Osteocyte (in vitro differentiated cells): ENCODE measurements around the gene BSPRY. TPM values are rescaled to one million over a fixed set of nuclear protein-coding genes. Genes with fewer than 3 reads are reported as not detected.

Experiments
- DNase-seq: peaks from one replicate; pipeline ENCODE4 v3.0.0; 2021; ENCODE audit warnings: mixed read lengths; ENCODE audit not compliant: unreplicated experiment; ENCODE audit errors: extremely low spot score
- H3K27ac Mint-ChIP-seq: one replicate; pipeline ENCODE4 v1.8.0; 2021; ENCODE audit warnings: mild to moderate bottlenecking, mixed read lengths; ENCODE audit not compliant: unreplicated experiment
- H3K27me3 Mint-ChIP-seq: one replicate; pipeline ENCODE4 v1.8.0; 2021; ENCODE audit warnings: mixed read lengths; ENCODE audit not compliant: unreplicated experiment
- H3K36me3 Mint-ChIP-seq: one replicate; pipeline ENCODE4 v1.8.0; 2021; ENCODE audit warnings: mixed read lengths; ENCODE audit not compliant: unreplicated experiment
- H3K4me1 Mint-ChIP-seq: one replicate; pipeline ENCODE4 v1.8.0; 2021; ENCODE audit warnings: mixed read lengths; ENCODE audit not compliant: unreplicated experiment
- H3K4me3 Mint-ChIP-seq: one replicate; pipeline ENCODE4 v1.8.0; 2021; ENCODE audit warnings: mild to moderate bottlenecking, moderate library complexity, mixed read lengths; ENCODE audit not compliant: unreplicated experiment
- H3K9me3 Mint-ChIP-seq: one replicate; pipeline ENCODE4 v1.8.0; 2021; ENCODE audit warnings: mixed read lengths; ENCODE audit not compliant: unreplicated experiment
- CTCF ChIP-seq: fragments of 200-600 bp; sonication (generic); IDR thresholded peaks from 2 replicates; pipeline ENCODE4 v1.5.0; 2021; ENCODE audit warnings: antibody characterized with exemption, mild to moderate bottlenecking, moderate library complexity
- long read RNA-seq: library from polyadenylated mRNA; unstranded; transcript quantifications from one replicate; pipeline ENCODE4 v2.0.0, GENCODE V29; 2021
- total RNA-seq: library from RNA; stranded (reverse); gene quantifications from 2 replicates; pipeline ENCODE4 v1.2.1, GENCODE V29; 2021

BSPRY gene
- not detected in 2 replicates for total RNA-seq
- long read RNA-seq: 0 reads

- peak within 1 kb of the TSS; percentile 60 for H3K4me3 Mint-ChIP-seq
- H3K9me3 Mint-ChIP-seq: no peaks in the 10 kb centered on the region
- peaks cover 61% of the 10 kb centered on the region for H3K27me3 Mint-ChIP-seq
- no peak for DNase-seq
- no peaks in the 10 kb centered on the region for H3K36me3 Mint-ChIP-seq
- peaks cover 14% of the 10 kb centered on the region for H3K4me1 Mint-ChIP-seq
- H3K27ac Mint-ChIP-seq: no peak within 1 kb of the TSS
- no peak for TF ChIP-seq CTCF
These were observed at the start of gene BSPRY for GRCh38 chr9:113349445-113350094. Gene BSPRY, plus strand, starts transcription at chr9:113349541. Its CDS starts 39 bp downstream, at chr9:113349580.

- no peaks in the 10 kb centered on the region for H3K4me1 Mint-ChIP-seq
- peaks cover 36% of the 10 kb centered on the region for H3K27me3 Mint-ChIP-seq
- H3K9me3 Mint-ChIP-seq: no peaks in the 10 kb centered on the region
- no peak for DNase-seq
- no peak for TF ChIP-seq CTCF
- H3K36me3 Mint-ChIP-seq: no peaks in the 10 kb centered on the region
- no peak overlapping the region for H3K4me3 Mint-ChIP-seq
- no peak overlapping the region for H3K27ac Mint-ChIP-seq
These were observed 49.5 kb upstream of the BSPRY start for GRCh38 chr9:113299800-113300292.

GRCh38 chr9:113301548-113301947, 47.8 kb upstream of the BSPRY start:
- H3K4me1 Mint-ChIP-seq: no peaks in the 10 kb centered on the region
- no peak for DNase-seq
- no peak overlapping the region for H3K4me3 Mint-ChIP-seq
- H3K27me3 Mint-ChIP-seq: peaks cover 38% of the 10 kb centered on the region
- TF ChIP-seq CTCF: no peak
- no peaks in the 10 kb centered on the region for H3K9me3 Mint-ChIP-seq
- H3K27ac Mint-ChIP-seq: no peak overlapping the region
- H3K36me3 Mint-ChIP-seq: no peaks in the 10 kb centered on the region

- Mint-ChIP-seq H3K27me3 (peaks cover 38% of the 10 kb centered on the region), H3K27ac (no peak within 1 kb of the TSS), H3K36me3 (no peaks in the 10 kb centered on the region), H3K9me3 (no peaks in the 10 kb centered on the region), H3K4me1 (no peaks in the 10 kb centered on the region), H3K4me3 (no peak within 1 kb of the TSS)
- DNase-seq: no peak
- no peak for TF ChIP-seq CTCF
These were observed 46.4 kb upstream of the BSPRY start, which contains the start of gene RNF183 for GRCh38 chr9:113302792-113303418. Gene RNF183, minus strand, starts transcription at chr9:113303376. Its CDS starts 5,192 bp downstream, at chr9:113298184.

GRCh38 chr9:113306566-113306965, 42.8 kb upstream of the BSPRY start:
- no peaks in the 10 kb centered on the region for H3K36me3 Mint-ChIP-seq
- H3K27ac Mint-ChIP-seq: no peak overlapping the region
- H3K27me3 Mint-ChIP-seq: peaks cover 20% of the 10 kb centered on the region
- no peaks in the 10 kb centered on the region for H3K9me3 Mint-ChIP-seq
- DNase-seq: no peak
- H3K4me3 Mint-ChIP-seq: no peak overlapping the region
- no peaks in the 10 kb centered on the region for H3K4me1 Mint-ChIP-seq
- TF ChIP-seq CTCF: no peak
